KG1 (cell line): ENCODE measurements around the gene LYPD6.

Experiments used
- DNase-seq: peaks from one replicate; lab custom pipeline; 2025; lab: John Stamatoyannopoulos, UW

Gene LYPD6

DNA sequence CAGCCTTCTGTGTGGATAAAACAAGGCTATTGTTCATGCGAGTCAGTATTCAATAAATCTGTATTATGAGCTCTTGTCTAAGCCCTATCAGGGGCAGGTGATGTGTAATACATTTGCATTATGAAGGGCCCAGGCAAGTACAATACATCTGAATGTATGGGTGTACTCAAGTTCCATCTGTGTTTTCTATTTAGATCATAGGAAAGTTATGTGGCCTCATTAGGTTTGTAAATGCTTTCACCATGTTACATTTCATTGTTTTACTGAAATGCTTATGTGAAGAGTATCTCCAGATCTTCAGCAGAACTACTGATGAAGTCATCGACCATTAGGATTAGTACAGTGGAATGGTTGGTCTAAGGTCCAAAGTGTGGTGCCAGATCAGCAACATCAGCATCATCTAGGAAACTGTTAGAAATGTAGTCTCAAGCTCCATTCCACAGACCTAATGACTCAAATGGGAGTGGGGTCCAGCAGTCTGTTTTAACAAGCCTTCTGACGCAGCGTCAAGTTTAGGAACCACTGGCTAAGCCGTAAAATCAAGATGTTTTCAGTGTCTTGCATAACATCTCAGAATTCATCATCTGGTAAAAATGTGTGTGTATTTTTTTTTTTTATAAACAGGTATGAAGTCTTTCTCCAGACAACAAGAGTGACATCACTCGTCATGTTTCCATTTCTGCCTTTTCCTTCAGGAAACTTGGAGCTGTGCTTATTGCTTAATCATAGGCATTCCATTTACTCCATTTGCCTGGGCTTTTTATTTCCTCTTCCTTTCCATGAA lies 80.5 kb downstream of the LYPD6 start:
- no peak for DNase-seq

DNA sequence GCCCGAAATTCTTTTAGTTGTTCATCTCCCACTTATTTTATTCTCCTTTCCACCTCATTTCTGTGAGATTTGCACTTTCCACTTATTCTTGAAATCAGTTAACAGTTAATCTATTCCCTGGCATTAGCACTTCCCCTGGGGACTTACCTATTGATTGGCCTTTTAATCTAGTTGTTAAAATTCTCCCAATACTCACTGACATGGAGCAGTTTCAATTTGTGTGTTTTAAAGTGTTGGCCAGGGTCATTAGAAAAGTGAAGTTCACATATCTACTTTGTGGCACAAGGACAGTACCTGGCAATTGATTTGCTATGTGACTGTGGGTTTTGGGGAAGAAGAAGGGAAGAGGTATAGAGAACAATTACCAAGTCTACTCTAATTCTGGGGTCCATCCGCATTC lies 83.1 kb downstream of the LYPD6 start:
- no peak for DNase-seq

DNA sequence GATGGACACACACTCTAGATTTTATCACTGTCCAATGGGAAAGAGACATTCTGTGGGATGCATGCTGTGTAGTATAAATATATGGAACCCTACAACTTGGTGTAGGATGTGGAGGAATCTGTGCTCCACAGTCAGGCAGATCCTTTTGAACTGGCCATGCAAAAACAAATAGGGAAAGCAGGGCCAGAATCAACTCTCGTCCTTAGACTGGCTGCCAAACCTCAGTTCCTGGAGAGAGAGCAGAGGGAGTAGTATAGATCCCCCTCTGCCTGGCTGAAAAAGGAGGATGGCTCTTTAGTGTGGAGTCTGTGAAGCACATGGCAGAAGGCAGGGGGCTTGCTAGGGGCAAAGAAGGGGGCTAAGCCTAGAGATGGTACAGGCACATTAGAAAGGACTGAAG lies 84.7 kb downstream of the LYPD6 start:
- no peak for DNase-seq

DNA sequence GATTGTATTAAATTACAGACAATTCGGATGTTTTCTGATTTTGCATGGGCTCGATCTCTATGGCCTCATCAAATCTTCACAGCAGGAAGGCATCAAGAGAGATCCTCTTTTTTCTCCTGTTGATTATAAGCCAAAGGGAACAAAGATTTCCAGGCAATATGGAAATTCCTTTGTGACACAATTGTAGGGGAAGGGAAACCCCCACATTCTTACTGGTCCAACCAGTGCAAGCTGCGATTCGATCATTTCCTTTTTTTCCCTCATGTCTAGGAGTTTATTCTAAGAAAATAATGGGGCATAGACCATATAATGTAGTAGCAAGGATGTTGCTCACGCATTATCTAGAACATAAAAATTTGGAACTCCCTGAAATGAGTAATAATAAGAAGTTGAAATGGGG lies 87.7 kb downstream of the LYPD6 start:
- no peak for DNase-seq

DNA sequence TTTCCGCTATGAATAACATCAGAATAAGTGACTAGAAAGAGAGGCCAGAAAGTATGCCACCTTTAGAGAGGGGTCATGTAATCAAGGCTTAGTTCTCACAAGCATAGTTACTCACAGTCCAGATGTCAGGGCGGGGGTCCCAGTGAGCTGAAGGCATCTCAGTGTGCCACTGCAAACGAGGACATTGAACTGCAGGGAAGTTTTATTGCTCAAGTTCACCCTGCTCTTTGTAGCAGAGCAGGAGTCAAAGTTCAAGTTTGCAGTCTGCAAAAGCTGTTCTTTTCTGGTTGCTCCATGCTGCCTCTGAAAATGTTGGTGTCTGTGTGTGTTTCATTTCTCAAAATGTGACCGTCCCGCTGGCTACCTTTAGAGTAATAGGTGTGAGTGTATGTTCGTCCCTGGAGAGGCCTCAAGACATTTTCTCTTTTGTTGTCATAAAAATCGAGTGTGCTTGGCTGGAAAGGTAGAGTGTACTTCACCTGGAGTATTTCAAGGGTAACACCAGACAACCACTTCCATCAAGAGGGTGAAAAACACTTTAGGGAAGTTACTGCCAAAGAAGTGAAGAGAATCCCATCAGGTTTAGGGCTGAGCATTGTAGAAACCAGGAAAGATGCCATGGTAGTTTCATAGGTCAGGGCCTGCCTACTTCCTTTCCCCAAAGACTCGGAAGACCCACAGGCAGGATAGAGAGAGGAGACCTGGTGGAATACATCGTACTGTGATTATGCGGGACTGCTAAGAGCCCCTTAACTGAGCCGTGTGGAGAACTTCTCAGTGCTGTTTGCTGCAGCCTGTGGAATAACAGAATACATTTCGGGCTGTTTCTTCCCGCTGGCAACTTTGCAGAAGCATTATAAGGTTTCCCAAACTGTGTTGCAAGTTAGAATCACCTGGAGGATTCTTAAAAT lies 89.9 kb downstream of the LYPD6 start:
- no peak for DNase-seq

DNA sequence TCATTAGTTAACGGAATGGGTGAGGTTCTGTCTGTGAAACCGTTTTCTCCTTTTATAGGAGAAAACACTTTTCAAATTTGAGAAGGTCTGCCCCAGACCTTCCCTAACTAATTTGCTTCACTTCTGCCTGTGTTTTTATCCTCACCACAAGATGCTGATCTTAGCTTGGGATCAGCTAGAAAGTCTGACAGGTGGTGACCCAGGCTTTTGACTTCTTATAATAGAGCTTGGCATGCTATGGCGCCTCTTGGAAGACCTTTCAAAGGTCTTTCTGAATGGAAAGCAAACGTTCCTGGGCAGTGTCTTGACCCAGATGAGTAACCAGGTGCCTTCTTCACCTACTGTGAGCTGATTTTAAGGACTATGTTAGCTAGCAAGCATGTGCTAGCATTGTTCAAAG lies 91.4 kb downstream of the LYPD6 start:
- no peak for DNase-seq

DNA sequence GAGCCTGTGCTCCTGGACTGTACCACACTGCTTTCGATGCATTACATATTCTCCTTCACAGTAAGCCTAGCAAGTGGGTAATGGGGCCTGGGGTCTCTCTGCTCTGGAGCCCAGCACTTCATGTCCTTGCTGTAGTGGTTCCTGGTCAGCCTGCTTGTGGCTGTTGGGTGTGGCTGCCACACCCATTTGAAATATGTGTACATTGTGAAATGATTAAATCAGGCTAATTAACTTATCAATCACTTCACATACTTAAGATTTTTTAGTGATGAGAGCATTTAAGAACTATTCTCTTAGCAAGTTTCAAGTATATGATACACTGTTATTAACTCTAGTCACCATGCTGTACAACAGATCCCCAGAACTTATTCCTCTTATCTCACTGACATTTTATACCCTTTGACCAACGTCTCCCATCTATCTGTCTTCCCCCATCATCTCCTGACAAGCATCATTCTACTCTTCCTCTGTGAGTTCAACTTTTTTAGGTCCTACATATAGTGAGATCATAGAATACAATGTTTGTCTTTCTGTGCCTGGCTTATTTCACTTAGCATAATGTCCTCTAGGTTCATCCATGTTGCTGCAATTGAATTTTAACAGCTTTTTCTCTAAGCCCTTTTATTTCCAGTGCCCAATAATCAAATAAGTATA lies 92.1 kb downstream of the LYPD6 start:
- no peak for DNase-seq

DNA sequence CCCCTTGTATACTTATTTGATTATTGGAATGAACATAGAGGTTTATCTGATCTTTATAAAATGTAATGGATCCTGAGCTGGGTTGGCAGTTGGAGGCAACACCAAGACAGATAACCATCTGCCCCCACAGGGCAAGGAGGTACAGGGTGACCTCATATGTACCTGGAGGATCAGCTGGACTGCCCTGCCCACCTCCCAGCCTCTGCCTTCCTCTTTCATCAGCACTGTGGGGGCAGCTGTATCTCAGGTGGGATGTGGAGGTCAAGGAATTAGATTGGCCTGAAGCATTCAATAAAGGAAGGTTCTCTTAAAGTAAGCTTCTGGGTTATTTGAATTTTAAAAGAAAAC lies 92.6 kb downstream of the LYPD6 start:
- no peak for DNase-seq

DNA sequence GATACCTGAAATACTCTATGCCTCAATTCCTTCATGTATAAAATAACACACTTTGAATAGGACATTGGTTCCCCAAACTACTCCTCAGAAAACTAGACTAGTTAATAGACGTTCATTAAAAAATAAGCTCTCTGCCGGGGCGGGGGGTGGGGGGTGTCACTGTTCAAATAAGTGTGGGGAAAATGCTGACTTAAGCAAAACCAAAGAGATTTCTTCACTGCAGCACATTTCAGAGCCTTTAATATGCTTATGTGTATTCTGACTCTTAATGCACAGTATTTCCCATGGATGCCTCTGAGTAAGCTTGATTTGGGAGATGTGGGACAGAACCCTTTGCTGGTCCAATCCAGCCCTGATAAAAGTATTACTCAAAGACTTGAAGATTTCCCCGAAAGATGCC lies 93.2 kb downstream of the LYPD6 start:
- DNase-seq, result no peak

DNA sequence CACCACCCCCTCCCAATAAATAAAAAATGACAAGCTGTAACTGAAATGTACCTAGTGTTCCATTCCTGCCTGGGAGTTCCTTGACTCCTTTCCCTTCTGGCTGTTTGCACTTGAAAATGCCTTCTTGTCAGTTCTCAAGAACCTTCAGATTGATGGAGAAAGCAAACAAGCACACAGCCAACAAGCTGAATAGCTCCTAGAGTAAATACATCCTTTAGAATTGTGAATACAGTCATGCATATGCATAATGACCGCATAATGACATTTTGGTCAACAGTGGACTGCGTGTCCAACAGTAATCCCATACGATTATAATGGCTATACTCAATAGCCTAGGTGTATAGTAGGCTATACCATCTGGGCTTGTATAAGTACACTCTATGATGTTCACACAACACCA lies 97.0 kb downstream of the LYPD6 start:
- DNase-seq, result no peak

DNA sequence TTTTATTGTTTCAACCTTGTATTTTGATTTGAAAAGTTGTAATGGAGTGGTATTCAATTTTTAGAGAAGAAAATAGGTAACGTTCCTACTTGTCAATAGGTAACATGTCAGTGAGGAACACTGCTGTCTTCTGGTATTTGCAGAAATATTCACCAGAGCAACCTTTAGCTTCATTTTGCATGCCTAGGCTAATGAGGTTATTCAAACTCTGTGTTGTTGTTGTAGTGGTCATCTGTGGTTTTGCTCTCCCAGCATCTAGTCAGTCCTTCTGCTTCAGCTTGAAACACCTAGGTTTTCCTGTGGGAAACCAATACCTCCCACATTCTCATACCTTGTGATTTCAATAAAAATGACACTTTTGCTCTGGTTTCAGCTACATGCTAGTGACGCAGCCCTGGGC lies 98.4 kb downstream of the LYPD6 start:
- no peak for DNase-seq

DNA sequence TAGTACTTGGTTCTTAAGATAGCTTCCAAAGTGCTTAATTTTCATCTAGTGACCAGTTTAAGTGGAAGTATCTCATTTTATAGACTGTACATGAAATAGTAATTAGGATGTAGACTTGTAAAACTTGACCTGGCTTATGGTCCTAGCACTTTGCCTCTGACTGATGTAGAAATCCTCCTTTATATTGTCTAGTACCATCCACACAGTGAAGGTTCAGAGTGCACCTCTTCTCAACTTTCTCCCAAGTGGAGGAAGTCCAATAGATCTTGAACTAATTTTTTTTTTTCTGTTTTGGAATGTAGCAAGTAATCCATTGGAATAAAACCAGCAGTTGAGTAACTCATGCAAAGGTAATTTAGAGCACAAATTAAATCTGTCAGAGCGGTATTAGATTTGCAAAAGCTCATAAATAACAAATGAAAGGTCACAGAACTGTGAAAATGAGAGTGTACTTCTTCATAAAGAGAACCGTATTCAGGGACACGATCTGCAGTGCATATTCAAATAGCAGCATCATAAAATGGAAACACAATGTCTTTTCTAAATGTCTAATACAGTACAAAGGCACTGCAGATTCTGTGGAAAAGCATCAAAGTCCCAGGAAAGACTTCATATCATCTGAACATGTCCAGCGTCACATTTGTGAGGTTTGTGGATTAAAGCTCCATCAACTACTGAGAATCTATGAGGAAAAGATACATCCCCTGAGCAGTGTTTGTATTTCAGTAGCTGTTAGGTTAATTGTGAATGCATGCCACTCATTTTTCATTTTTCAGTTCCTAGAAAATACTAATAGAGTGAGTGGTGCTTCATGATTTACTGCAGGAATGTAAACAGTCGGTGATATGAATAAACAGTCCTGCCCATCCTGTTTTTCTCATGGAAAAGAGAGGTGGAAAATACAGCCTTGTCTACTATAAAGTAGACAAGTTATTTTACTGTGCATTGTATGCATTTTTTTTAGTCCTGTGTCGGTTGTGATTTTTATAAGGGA lies 100.7 kb downstream of the LYPD6 start:
- DNase-seq, result no peak

DNA sequence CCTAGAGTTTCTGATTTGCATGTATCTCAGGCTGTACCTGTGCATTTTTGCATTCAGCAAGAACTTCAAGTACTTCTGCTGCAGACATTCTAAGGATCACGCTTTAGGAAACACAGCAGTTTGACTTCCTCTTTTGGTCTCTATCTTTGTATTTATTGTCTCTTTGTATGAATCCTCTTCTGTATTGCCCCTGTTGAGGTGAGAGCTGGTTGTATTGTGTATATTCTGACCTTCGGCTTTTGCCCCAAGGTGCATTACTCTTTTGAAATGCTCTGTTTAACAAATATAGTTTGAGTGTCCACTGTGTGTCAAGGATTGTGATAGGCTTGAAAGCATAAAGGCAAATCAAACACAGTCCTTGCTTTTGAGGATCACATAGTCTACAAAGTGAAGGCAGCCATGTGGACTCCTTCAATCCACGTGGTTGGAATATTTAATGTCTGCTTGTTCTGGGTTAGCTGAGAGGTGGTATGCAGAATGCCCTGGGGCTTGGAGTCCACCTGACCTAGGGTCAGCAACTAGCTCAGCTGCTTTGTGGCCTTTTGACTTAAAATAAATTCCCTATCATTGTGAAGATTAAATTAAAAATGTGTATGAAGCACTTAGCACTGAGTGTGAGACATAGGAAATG lies 108.1 kb downstream of the LYPD6 start:
- no peak for DNase-seq

DNA sequence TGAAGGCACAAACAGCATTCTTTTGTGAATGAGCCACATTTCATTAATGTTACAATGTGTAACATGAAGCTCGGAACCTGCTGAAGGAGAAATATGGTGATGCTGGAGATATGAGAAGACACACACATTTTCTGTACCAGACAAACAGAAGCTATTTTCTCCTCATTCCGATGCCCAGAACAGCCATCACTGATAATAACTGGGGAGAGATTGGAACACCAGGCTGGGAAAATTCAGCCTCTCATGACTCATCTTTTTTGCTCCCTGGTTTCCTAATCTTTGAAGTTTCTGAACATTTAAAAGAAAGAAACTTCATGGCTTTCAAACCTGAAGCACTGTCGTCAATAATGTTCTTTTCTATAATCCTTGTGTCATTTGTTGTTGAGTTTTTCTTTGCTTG lies 110.9 kb downstream of the LYPD6 start:
- no peak for DNase-seq

DNA sequence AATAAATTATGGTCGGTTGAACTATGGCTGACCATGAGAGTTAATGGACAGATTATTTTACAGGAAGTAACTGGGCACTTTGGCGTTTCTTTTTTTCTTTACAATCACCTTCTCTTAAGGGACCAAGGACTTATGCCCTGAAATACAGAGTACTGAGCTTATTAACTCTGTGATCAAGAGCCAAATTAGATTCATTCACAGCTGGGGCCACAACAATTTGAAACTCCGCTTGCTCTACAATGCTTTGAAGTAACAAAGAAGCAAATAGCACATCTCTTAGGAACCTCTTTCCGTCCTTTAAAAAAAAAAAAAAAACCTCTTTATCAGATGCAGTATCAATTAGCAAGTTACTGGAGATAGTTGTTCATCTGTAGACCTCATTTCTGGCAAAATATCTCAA lies 112.0 kb downstream of the LYPD6 start:
- no peak for DNase-seq

DNA sequence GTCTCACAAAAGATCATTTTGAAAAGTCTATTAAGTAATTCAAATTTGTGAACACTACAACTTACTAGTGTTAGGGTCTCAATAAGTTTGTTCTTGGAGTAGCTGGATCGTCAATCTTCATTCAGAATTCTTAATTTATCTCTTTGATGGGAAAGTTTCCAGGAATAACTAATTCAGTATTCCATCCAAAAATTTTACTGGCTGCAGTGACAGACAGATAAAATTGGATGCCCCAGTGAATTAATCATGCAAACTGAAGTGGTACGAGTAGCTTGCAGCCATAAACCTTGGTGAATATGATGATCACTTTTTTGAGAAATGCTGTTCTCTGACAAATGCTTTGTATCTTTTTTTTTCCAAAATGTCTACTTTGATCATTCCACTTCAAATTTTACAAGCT lies 112.8 kb downstream of the LYPD6 start:
- no peak for DNase-seq

DNA sequence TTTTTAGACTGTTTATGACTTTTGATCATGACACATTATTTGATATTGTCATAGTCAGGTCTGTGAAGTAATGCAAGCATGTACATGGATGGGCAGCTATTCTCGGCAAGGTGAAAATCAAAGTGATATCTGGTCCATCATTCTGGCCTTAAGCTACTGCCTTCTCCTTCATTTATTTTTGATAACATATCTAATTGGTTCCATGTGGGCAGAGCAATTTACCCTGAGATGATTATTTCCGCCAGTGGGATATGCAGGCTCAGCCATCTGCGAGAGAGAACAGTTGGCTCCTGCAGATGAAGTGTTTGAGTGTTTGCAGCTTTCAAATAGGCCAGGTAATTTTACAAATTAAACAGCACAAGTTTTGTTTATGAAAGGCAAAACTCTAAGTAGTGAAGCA lies 116.4 kb downstream of the LYPD6 start:
- DNase-seq, result no peak

DNA sequence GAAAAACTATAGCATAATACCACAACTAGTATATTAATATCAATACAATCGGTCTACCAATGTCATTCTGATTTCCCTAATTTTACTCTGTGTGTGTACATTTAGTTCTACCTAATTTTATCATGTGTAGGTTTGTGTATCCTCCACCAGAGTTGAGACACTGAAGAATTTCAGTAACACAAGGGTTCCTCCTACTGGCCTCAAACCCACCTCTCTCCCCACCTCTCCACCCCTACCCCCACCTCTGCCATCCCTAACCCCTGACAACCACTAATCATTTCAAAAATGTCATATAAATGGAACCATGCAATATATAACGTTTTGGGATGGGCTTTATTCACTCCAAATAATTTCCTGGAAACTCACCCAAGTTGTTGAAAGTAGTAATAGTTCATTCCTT lies 117.9 kb downstream of the LYPD6 start:
- DNase-seq, result no peak

DNA sequence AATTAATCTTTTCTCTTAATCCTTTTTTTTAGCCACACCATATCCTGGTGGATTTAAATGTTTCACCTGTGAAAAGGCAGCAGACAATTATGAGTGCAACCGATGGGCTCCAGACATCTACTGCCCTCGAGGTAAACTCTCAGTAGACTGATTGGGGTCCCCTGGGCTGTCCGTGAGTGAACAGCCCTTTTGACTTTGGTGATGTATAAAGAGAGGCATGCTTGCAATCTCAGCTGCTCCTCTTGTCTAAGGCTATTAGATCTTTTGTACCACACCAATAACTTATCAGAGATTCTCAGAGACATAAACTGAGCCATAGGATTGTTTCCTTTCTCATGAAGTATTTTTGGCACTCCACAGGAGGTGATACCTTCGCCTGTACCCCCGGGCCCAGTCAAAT lies 118.6 kb downstream of the LYPD6 start:
- DNase-seq, result no peak

DNA sequence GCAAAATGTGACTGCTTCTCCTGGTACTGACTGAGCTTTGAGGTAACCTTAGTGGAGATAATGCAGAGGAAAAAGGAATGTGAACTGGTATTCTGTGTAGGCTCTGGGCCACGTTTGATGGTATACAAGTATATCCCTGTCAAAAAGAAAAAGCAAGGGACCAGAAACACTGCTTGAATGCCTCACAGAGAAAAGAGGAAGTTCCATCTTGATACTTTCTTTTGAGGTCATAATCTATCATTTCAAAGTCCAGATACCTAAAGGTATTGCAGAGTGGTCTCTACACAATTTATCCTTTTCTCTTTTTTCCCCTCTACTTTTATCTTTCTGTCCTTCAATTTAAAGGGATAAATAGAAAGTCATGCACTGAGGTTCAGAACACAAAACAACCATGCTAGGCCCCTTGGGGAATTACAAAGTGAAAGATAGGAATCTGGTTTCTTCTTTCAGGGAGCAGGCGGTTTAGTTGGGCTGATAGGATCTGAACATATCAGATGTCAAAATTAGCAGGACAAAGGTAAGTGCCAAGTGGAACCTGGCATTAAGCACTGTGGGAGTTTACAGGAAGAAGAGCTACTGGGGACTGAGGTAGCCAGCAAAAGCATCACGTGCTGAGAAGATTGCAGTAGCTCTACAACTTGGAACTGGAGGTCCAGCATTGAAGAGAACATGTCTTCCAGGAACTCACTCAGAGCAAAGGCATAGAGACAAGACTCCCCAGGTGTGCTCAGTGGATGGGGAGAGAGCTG lies 121.2 kb downstream of the LYPD6 start:
- DNase-seq, result no peak

DNA sequence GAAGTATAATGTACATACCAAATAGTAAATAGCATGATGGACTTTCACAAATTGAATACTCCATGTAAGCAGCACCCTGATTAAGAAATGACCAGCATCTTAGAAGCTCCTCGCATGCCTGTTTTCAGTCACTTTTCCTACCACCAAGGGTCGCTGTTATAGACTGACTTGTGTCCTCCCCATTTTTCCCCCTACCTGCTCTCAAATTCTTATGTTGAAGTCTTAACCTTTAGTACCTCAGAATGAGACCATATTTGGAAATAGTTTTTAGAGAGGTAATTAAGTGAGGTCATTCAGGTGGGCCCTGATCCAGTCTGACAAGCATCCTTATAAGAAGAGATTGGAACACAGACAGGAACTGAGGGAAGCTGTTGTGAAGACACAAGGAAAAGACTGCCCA lies 125.9 kb downstream of the LYPD6 start:
- no peak for DNase-seq
